Frontal cortex (tissue), 4 donors: ENCODE data around the gene GPC3. TPM values are rescaled to one million over a fixed set of nuclear protein-coding genes. Genes with fewer than 3 reads are reported as not detected.
"Not testable (repeated sequence)": the region's sequence is repeated elsewhere in the genome, so short reads cannot be mapped to it uniquely, and the experiment has no call there.

Experiments used
- DNase-seq, 2 donors: peaks; one replicate each; pipeline ENCODE4 v3.0.0; 2012; ENCODE audit warnings: low spot score in 2 of 2
- FAIRE-seq: peaks from 2 replicates; lab custom pipeline; 2012; peaks lifted over from hg19 to GRCh38; lab: Jason Lieb, UNC
- total RNA-seq: library from RNA; depleted of rRNA; stranded (reverse); fragments of >200 nt; gene quantifications from one replicate; pipeline ENCODE4 v1.2.3, GENCODE V29; 2014
- donor health status: control.
- donor health status: control.
- donor health status: control.

GPC3 gene
- total RNA-seq, result 3.3 TPM

- no peak for FAIRE-seq
- peak; percentile 41 to 48 for DNase-seq
These were observed at the start of gene GPC3 for GRCh38 chrX:133985164-133985966. Gene GPC3, minus strand, starts transcription at chrX:133985594.

GRCh38 chrX:134032441-134032840 lies 47.0 kb upstream of the GPC3 start:
- no peak for FAIRE-seq
- DNase-seq, result no peak

GRCh38 chrX:134026565-134027311 lies 41.3 kb upstream of the GPC3 start:
- DNase-seq, result peak; percentile 3 to 7
- no peak for FAIRE-seq

- DNase-seq (no peak), FAIRE-seq (no peak)
These were observed 40.7 kb upstream of the GPC3 start for GRCh38 chrX:134025986-134026545.

GRCh38 chrX:134024686-134025377 lies 39.4 kb upstream of the GPC3 start:
- FAIRE-seq, result no peak
- DNase-seq, result no peak

- DNase-seq (no peak), FAIRE-seq (no peak)
These were observed 38.5 kb upstream of the GPC3 start for GRCh38 chrX:134023851-134024281.

- DNase-seq, result no peak
These were observed 35.5 kb upstream of the GPC3 start for GRCh38 chrX:134020910-134021309.

GRCh38 chrX:134019567-134020206 lies 34.3 kb upstream of the GPC3 start:
- DNase-seq, result no peak
- no peak for FAIRE-seq

More at GRCh38 chrX:134020910-134021309, 35.5 kb upstream of the GPC3 start:
- no peak for FAIRE-seq

- FAIRE-seq, DNase-seq: not testable (repeated sequence)
These were observed 30.9 kb upstream of the GPC3 start for GRCh38 chrX:134016309-134016708.

GRCh38 chrX:134015510-134015909 lies 30.1 kb upstream of the GPC3 start:
- not testable (repeated sequence) for DNase-seq

GRCh38 chrX:134013524-134013923 lies 28.1 kb upstream of the GPC3 start:
- FAIRE-seq (no peak), DNase-seq (no peak)

More at GRCh38 chrX:134015510-134015909, 30.1 kb upstream of the GPC3 start:
- not testable (repeated sequence) for FAIRE-seq

GRCh38 chrX:134013092-134013497 lies 27.7 kb upstream of the GPC3 start:
- FAIRE-seq (no peak), DNase-seq (no peak)

GRCh38 chrX:134010690-134011089 lies 25.3 kb upstream of the GPC3 start:
- FAIRE-seq (no peak), DNase-seq (no peak)

GRCh38 chrX:134007716-134008115 lies 22.3 kb upstream of the GPC3 start:
- no peak for DNase-seq
- no peak for FAIRE-seq

GRCh38 chrX:134006484-134007161 lies 21.2 kb upstream of the GPC3 start:
- no peak for DNase-seq
- FAIRE-seq, result no peak

GRCh38 chrX:134004084-134004483 lies 18.7 kb upstream of the GPC3 start:
- DNase-seq (no peak), FAIRE-seq (no peak)

GRCh38 chrX:134002921-134003615 lies 17.7 kb upstream of the GPC3 start:
- FAIRE-seq, result no peak
- no peak for DNase-seq
